GM12801 (cell line): ENCODE measurements around the gene SH3GL1.

Experiments used
- CTCF ChIP-seq: IDR thresholded peaks from one replicate; pipeline ENCODE4 v1.5.1; 2011; ENCODE audit warnings: control low read depth; ENCODE audit not compliant: insufficient read length; ENCODE audit errors: extremely low read depth

The SH3GL1 gene

GRCh38 chr19:4327252-4327876, 73.0 kb downstream of the SH3GL1 start:
- TF ChIP-seq CTCF, result no peak

GRCh38 chr19:4326837-4327251, 73.5 kb downstream of the SH3GL1 start:
- no peak for TF ChIP-seq CTCF

- TF ChIP-seq CTCF, result no peak
Measured at GRCh38 chr19:4326215-4326836, 74.0 kb downstream of the SH3GL1 start.

GRCh38 chr19:4324228-4324627, 76.1 kb downstream of the SH3GL1 start:
- TF ChIP-seq CTCF, result no peak

GRCh38 chr19:4323692-4324091, 76.7 kb downstream of the SH3GL1 start:
- no peak for TF ChIP-seq CTCF

- TF ChIP-seq CTCF, result no peak
Measured at GRCh38 chr19:4322942-4323665, 77.2 kb downstream of the SH3GL1 start.

- no peak for TF ChIP-seq CTCF
Measured at GRCh38 chr19:4320419-4320818, 79.9 kb downstream of the SH3GL1 start.
